AG10803 (cell line): Measurements from ENCODE around the gene CCL13.

Experiments
- DNase-seq: peaks from one replicate; pipeline ENCODE4 v3.0.0; 2010; ENCODE audit warnings: low read depth
- H3K4me3 ChIP-seq: 2 replicates; pipeline ENCODE4 v1.5.1; 2011; ENCODE audit warnings: mild to moderate bottlenecking, low read length, control low read depth
- TF ChIP-seq, protein P1 (sequence below): conservative IDR thresholded peaks from 2 replicates; pipeline ENCODE4 v1.5.1; 2011; ENCODE audit warnings: mild to moderate bottlenecking, low read length, control low read depth, inconsistent platforms

CCL13 gene

DNA sequence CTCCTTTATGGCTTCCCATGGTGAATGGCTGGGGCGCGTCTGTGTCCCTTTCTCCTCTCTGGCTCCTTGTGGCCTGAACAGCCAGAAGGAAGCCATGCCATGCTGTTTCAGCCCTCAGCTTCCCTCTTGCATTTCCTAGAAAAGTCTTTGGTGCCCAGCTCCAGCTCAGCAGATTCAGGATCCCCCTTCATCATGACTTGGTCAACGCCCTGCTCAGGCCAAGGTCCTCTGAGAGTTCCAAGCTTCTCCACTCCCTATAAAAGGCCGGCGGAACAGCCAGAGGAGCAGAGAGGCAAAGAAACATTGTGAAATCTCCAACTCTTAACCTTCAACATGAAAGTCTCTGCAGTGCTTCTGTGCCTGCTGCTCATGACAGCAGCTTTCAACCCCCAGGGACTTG lies at the start of gene CCL13:
Gene CCL13 (plus strand): TSS at position 287 of the 400 bp plus-strand sequence. CDS start 47 bp downstream, at position 334.
- H3K4me3 ChIP-seq: no peak within 1 kb of the TSS
- DNase-seq: no peak
- TF ChIP-seq, protein P1, sequence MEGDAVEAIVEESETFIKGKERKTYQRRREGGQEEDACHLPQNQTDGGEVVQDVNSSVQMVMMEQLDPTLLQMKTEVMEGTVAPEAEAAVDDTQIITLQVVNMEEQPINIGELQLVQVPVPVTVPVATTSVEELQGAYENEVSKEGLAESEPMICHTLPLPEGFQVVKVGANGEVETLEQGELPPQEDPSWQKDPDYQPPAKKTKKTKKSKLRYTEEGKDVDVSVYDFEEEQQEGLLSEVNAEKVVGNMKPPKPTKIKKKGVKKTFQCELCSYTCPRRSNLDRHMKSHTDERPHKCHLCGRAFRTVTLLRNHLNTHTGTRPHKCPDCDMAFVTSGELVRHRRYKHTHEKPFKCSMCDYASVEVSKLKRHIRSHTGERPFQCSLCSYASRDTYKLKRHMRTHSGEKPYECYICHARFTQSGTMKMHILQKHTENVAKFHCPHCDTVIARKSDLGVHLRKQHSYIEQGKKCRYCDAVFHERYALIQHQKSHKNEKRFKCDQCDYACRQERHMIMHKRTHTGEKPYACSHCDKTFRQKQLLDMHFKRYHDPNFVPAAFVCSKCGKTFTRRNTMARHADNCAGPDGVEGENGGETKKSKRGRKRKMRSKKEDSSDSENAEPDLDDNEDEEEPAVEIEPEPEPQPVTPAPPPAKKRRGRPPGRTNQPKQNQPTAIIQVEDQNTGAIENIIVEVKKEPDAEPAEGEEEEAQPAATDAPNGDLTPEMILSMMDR: no peak

DNA sequence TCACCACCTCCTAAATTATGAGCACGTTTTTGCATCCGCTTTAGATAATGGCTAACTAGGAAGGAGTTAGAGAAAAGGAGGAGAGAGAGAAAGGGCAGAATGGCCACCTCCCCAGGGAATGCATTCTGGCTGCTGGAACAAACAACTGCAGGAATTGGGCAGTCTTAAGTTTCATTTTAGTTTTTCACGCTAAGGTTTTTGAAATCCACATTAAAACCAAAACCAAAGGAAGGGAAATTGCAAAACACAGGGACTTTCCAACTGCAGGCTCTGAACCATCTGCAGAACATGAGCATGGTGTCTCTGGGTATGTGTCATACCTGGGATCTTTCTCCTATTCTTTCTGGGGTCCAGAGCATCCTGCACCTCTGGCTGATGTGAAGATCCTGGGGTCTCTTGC lies 49.2 kb upstream of the CCL13 start:
- no peak overlapping the region for H3K4me3 ChIP-seq
- peak; percentile 88 for DNase-seq
- TF ChIP-seq, protein P1: no peak

DNA sequence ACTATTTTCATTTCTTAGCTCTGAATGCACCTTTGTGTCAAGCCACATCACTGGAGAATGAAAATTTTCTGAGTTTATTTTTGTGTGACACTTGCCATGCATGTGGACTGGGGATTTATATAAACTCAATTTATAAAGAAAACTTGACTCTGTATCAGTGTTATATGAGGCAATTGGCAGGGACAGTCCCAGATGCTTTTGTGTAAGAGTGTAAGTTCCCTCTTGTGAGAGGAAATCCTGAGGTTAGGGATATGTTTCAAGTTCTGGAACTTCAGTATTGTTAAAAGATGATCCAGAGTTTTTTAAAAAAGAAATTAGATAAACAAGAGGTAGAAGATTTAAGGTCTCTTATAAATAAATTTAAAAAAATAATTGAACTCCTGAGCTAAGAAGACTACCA lies 47.9 kb upstream of the CCL13 start:
- TF ChIP-seq, protein P1: no peak
- H3K4me3 ChIP-seq: no peak overlapping the region
- DNase-seq: peak; percentile 12

DNA sequence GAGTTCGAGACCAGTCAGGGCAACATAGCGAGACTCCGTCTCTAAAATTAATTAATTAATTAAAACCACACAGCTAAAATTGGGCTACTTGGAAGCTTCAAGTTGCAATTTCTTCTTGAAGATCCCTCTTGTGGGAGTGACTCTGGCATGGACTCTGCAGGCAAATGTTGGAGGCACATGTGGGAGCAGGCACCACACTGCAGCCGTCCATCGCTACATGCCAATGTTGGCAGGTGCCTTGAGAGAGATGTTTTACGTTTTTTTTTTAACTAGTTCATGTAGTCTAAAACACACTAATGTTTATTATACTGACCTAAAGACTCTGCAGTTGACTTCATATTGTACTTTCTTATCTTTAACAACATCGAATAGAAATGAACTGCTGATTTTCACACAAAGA lies 45.0 kb upstream of the CCL13 start:
- no peak overlapping the region for H3K4me3 ChIP-seq
- TF ChIP-seq, protein P1: no peak
- DNase-seq: no peak

DNA sequence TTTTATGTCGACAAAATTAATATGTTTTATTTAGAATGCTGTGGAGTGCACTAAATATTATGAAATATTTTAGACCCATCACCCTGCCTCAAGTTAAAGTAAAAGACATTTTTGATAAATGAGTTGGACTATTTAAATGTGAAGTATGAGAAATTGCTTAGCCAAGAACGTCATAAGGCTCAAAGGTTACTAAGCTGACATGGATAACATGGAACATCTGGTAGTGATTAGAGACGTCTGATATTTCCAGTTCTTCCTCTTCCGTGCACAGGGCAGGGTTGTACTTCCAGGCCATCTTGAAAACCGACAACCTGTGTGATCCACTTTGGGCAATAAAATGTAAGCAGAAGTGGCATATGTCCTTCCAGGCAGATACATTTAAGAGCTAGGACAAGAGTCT lies 44.2 kb upstream of the CCL13 start:
- DNase-seq: peak; percentile 82
- TF ChIP-seq, protein P1: no peak

DNA sequence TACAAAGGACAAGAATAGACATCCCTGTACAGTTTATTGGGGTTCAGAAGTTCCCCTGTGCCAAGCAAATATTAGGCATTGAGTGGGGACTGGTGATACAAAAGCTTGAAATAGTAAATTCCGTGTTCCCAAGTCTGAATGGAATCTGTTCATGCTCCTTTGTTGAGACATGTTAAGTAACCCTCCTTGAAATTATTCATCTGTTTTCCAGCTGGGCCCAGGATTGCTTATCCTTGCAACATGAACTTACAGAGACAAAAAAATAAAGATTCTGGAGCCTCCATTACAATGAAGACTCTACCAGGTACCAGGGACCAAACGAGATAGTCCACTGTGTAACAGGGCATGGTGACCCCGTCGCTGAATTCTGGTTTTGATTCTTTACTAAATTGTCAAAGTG lies 43.1 kb upstream of the CCL13 start:
- TF ChIP-seq, protein P1: no peak
- H3K4me3 ChIP-seq: no peak overlapping the region
- peak; percentile 89 for DNase-seq

More for the DNA sequence above, 44.2 kb upstream of the CCL13 start:
- no peak overlapping the region for H3K4me3 ChIP-seq

DNA sequence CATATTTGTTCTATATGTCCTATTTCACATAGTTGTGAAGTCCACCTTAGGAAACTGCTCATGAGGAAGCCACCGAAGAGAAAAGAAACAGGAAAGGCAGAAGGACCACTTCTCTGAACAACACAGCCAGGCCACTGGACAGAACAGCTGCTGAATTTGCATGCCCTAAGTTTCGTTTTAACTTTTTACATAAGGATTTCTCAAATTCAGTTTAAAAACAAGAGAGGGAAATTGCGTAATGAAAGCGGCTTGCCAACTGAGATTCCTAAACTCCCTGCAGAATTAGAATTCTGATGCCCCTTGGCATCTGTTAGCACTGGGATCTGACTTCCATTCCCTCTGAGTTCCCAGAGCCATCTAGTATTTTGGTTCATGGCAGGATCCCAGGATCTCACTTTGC lies 42.0 kb upstream of the CCL13 start:
- peak; percentile 92 for DNase-seq

More for the DNA sequence above, 42.0 kb upstream of the CCL13 start:
- TF ChIP-seq, protein P1: no peak
- H3K4me3 ChIP-seq: no peak overlapping the region
